HG03097 (cell line): ENCODE results near the gene TRAPPC1.
A peak's percentile ranks its signal among the peaks of the same experiment; 100 is the strongest.

Experiments
- ATAC-seq: cut with Tn5 transposase; IDR thresholded peaks from one replicate; pipeline ENCODE4 v1.9.1; 2021; ENCODE audit not compliant: unreplicated experiment, low FRiP score

TRAPPC1 gene

GRCh38 chr17:7903154-7904103 lies 28.3 kb downstream of the TRAPPC1 start:
- ATAC-seq = no peak

GRCh38 chr17:7897773-7898172 lies 34.0 kb downstream of the TRAPPC1 start:
- no peak for ATAC-seq

GRCh38 chr17:7897090-7897489 lies 34.7 kb downstream of the TRAPPC1 start:
- ATAC-seq = no peak

GRCh38 chr17:7894866-7895265 lies 36.9 kb downstream of the TRAPPC1 start:
- ATAC-seq = no peak

GRCh38 chr17:7894226-7894625 lies 37.5 kb downstream of the TRAPPC1 start:
- no peak for ATAC-seq

DNA sequence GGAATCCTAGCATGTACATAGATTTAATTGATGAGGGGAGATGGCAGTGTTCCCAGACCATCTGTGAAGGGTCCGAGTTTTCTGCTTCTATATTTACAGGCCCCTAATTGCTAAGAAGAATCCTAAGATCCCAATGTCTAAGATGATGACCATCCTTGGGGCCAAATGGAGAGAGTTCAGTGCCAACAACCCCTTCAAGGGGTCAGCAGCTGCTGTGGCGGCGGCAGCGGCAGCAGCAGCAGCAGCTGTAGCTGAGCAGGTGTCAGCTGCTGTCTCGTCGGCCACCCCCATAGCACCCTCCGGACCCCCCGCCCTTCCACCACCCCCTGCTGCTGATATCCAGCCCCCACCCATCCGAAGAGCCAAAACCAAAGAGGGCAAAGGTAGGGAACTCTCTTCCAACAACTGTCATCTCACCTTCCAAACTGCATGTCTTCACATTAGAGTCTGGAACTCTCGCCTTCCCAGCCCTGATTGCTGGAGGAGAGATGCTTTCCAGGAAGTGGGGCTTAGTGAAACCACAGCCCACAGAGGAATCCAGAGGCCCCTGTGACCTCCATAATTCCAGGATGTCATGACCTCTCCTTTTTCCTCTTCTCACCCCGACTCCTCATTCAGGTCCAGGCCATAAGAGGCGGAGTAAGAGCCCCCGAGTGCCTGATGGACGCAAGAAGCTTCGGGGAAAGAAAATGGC lies 38.4 kb downstream of the TRAPPC1 start:
- ATAC-seq = no peak

- no peak for ATAC-seq
Observed at GRCh38 chr17:7889166-7889955, 42.4 kb downstream of the TRAPPC1 start.

- no peak for ATAC-seq
Observed at GRCh38 chr17:7888184-7888920, 43.4 kb downstream of the TRAPPC1 start, which contains the start of gene CHD3. TSS of gene CHD3 (plus strand) at chr17:7888789. CDS start at chr17:7889001, 212 bp downstream.

DNA sequence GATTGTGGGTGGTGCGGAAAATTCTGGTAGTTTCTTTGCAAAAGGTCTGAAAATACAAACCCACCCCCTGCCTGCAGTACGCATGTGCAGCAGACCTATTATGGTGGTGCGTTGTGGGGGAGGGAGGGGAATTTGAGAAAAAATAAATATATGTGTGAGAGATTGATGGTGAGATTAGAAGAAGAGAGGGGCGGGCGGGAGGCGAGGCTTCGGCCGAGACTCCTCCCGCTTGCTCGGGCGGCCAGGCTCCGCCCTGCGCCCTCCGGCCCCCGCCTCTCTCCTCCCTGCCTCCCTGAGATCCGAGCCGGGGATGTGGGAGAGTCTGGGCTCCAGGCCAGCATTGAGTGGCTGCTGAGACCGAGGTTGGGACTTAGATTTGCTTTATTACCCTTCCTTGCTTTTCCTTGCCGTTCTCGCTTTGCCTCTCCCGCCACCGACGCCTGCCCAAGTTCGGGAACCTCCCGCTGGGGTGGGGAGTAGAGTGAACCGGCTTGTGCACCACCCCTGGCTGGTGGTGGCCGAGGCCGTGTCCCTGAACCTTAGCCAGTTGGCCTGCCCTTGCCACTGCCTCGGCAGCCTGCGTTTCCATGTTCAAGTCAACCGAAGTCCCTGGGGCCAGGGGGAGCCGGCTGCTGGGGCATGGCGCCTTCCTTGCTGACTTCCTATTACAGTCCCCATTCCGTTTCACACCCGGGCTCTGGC lies 44.1 kb downstream of the TRAPPC1 start:
- ATAC-seq = peak; percentile 45

DNA sequence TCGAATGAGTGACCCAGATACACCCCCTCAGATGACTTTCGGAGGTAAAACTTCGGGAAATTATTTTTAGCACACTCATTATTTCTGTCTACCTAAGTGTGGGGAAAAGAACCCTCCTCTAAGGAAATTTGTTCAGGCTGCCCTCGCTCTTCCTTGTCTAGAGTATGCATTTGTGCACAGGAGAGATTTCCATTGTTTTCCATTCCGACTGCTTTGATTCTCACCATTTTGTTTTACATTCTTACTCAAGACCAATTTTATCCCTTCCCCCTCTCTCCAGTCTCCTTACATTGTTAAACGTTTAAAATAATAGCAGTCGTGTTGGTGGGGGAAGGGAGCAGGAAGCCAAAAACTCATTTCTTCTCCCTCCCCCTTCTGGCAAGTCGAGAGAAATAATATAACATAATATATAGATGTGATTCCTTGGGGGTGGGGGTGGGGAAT lies 44.7 kb downstream of the TRAPPC1 start:
- no peak for ATAC-seq

- no peak for ATAC-seq
Observed at GRCh38 chr17:7886227-7887037, 45.3 kb downstream of the TRAPPC1 start.

DNA sequence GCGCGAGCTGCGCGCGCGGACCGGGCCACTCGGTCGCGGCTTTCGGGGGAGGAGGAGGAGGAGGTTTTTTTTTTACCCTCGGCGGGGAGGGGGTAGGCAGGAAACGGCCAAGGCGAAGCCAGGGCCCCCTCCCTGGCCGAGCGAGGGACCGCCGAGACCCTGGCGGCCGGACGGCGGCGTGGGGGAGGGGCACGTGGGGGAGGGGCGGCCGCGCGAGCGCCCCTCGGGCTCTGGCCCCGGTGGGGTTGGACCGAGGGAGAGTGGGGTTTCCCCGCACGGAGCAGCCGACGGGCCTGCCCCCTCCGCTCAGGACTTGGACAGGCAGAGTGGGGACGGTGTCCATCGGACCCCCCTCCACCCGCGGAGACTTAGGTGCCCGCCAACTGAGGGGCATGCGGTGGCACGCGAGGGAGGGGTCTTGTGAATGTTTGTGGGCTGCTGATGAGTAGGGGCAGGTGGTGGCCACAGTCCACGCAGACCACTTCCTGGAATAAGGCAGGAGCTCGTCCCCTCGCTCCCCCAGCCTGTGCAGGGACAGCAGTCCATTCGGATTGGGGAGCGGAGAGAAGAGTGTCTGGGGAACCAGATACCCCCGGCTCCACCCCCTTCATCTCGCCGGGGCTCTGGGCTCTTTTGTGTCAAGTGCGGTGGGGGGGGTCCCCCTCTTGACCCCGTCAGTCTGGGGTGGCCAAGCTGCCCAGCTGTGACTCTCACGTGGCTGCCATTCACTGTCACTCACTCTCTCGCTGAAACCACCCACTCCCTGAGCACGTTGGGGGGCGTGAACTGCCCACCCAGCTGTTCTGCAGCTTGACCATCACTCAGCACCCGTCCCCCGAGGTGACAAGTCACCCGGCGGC lies 46.1 kb downstream of the TRAPPC1 start:
- no peak for ATAC-seq

DNA sequence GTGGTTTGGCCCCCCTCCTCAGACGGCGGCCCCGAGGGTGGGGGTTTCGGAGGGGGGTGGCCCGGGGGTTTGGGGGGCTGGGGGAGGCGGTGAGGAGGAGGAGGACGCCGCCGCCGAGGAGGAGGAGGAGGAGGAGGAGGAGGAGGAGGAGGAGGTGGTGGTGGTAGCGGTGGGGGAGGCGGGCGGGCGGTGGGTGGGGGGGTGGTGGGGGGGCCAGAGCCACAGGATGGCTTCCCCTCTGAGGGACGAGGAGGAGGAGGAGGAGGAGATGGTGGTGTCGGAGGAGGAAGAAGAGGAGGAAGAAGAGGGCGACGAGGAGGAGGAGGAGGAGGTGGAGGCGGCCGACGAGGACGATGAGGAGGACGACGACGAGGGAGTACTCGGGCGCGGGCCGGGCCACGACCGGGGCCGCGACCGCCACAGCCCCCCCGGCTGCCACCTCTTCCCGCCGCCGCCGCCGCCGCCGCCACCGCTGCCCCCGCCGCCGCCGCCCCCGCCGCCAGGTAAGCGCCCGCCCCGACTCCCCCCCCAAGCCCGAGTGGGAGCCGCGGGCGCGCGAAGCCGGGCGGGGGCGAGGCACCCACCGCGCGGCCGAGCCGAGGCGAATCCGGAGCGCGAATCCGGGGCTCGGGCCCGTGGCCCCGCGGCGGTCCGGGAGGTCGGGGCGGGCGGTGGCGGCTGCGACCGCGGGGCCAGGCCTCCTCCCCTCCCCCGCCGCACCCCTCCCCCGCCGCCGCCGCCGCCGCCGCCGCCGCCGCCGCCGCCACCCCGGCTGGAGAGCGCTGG lies 47.0 kb downstream of the TRAPPC1 start:
- ATAC-seq = no peak

DNA sequence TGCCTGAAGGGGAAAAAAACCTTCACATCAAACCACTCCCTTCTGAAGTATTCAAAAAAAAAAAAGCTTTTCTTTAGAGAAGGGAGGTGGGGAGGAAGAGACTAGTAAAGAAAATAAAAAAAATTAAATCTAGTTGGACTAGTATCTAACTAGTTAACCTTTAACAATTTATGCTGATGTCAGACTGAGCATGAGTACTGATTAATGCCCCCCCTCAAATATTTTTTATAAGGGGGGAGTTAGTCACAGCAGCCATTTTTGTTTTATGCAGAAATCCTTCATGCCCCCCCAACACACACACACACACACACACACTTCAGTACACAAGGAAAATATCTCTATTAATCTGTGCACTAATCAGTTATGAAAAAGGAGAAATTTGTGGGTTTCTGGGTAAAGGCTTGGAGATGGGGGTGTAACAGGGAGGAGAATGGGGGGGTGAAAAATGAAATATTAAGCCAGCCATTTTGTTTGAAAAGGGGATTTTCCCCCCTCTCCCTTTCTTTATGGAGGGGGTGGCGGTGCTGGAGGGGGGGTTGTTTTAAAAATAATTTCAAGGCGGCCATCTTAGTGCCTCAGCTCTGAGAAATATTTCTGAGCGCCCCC lies 47.9 kb downstream of the TRAPPC1 start:
- ATAC-seq = no peak

- ATAC-seq = no peak
Observed at GRCh38 chr17:7882629-7883028, 49.1 kb downstream of the TRAPPC1 start.

GRCh38 chr17:7882068-7882467 lies 49.7 kb downstream of the TRAPPC1 start:
- no peak for ATAC-seq
